H9 (cell line): ENCODE data around the gene SLC4A3. TPM values are rescaled to one million over a fixed set of nuclear protein-coding genes. Genes with fewer than 3 reads are reported as not detected.
A peak's percentile ranks its signal among the peaks of the same experiment; 100 is the strongest.

Experiments
- DNase-seq: peaks from one replicate; pipeline ENCODE4 v3.0.0-alpha.2; 2017
- H2AFZ ChIP-seq: one replicate; pipeline ENCODE4 v1.6.1; 2013; ENCODE audit warnings: mild to moderate bottlenecking, low read length, control low read depth, moderate library complexity
- H2AK5ac ChIP-seq: 2 replicates; pipeline ENCODE4 v1.6.1; 2013; ENCODE audit warnings: low read length, control low read depth, mixed read lengths; ENCODE audit not compliant: insufficient read length
- H2BK120ac ChIP-seq: one replicate; pipeline ENCODE4 v1.6.1; 2013; ENCODE audit warnings: low read depth, mild to moderate bottlenecking, low read length, control low read depth, inconsistent platforms; ENCODE audit not compliant: poor library complexity, severe bottlenecking
- H2BK12ac ChIP-seq: 2 replicates; pipeline ENCODE4 v1.6.1; 2013; ENCODE audit warnings: low read length, control low read depth, mixed read lengths, low read depth; ENCODE audit not compliant: insufficient read length
- H2BK15ac ChIP-seq: 2 replicates; pipeline ENCODE4 v1.6.1; 2013; ENCODE audit warnings: low read depth, low read length, control low read depth
- H2BK20ac ChIP-seq: one replicate; pipeline ENCODE4 v1.6.1; 2013; ENCODE audit warnings: low read depth, mild to moderate bottlenecking, low read length, control low read depth, inconsistent platforms; ENCODE audit not compliant: poor library complexity, severe bottlenecking
- H2BK5ac ChIP-seq: 2 replicates; pipeline ENCODE4 v1.6.1; 2013; ENCODE audit warnings: low read length, control low read depth, mixed read lengths; ENCODE audit not compliant: insufficient read length
- H3K14ac ChIP-seq: 2 replicates; pipeline ENCODE4 v1.6.1; 2013; ENCODE audit warnings: low read length, control low read depth; ENCODE audit not compliant: insufficient read depth
- H3K18ac ChIP-seq: 2 replicates; pipeline ENCODE4 v1.6.1; 2013; ENCODE audit warnings: low read depth, mild to moderate bottlenecking, mixed read lengths, low read length, control low read depth; ENCODE audit not compliant: insufficient read length
- H3K23ac ChIP-seq: 2 replicates; pipeline ENCODE4 v1.6.1; 2013; ENCODE audit warnings: low read length, control low read depth, mixed read lengths, low read depth; ENCODE audit not compliant: insufficient read length
- H3K23me2 ChIP-seq: 2 replicates; pipeline ENCODE4 v1.6.1; 2013; ENCODE audit warnings: low read depth, mild to moderate bottlenecking, mixed read lengths, low read length, control low read depth; ENCODE audit not compliant: insufficient read length, poor library complexity, severe bottlenecking
- H3K27ac ChIP-seq: 2 replicates; pipeline ENCODE4 v1.5.1; 2013; ENCODE audit warnings: low read length, control low read depth, mixed read lengths, low read depth; ENCODE audit not compliant: insufficient read length
- H3K27me3 ChIP-seq: 2 replicates; pipeline ENCODE4 v1.6.1; 2013; ENCODE audit warnings: low read length, control low read depth, inconsistent platforms; ENCODE audit not compliant: insufficient read depth
- H3K4ac ChIP-seq: 2 replicates; pipeline ENCODE4 v1.6.1; 2013; ENCODE audit warnings: low read depth, mild to moderate bottlenecking, control low read depth, inconsistent platforms, low read length, moderate library complexity
- H3K4me1 ChIP-seq: 2 replicates; pipeline ENCODE4 v1.6.1; 2013; ENCODE audit warnings: low read length, control low read depth, inconsistent platforms; ENCODE audit not compliant: insufficient read depth
- H3K4me2 ChIP-seq: 2 replicates; pipeline ENCODE4 v1.6.1; 2013; ENCODE audit warnings: low read length, control low read depth, mixed read lengths; ENCODE audit not compliant: insufficient read length, insufficient read depth
- H3K56ac ChIP-seq: 2 replicates; pipeline ENCODE4 v1.6.1; 2013; ENCODE audit warnings: low read depth, mild to moderate bottlenecking, mixed read lengths, low read length, control low read depth; ENCODE audit not compliant: insufficient read length
- H3K79me1 ChIP-seq: 2 replicates; pipeline ENCODE4 v1.6.1; 2013; ENCODE audit warnings: low read depth, mild to moderate bottlenecking, moderate library complexity, low read length, control low read depth, inconsistent platforms; ENCODE audit not compliant: insufficient read depth, poor library complexity, severe bottlenecking
- H3K79me2 ChIP-seq: 2 replicates; pipeline ENCODE4 v1.6.1; 2013; ENCODE audit warnings: low read length, control low read depth, inconsistent platforms; ENCODE audit not compliant: insufficient read depth
- H3K9ac ChIP-seq: 2 replicates; pipeline ENCODE4 v1.6.1; 2013; ENCODE audit warnings: low read length, control low read depth, mixed read lengths; ENCODE audit not compliant: insufficient read length; ENCODE audit errors: extremely low read depth
- H3K9me3 ChIP-seq: one replicate; pipeline ENCODE4 v1.6.1; 2013; ENCODE audit warnings: low read depth, low read length, inconsistent platforms; ENCODE audit not compliant: control insufficient read depth
- H3T11ph ChIP-seq: one replicate; pipeline ENCODE4 v1.6.1; 2013; ENCODE audit warnings: mild to moderate bottlenecking, low read length, control low read depth, inconsistent platforms
- H4K20me1 ChIP-seq: one replicate; pipeline ENCODE4 v1.6.1; 2013; ENCODE audit not compliant: control insufficient read depth, insufficient read length, insufficient read depth
- H4K5ac ChIP-seq: 2 replicates; pipeline ENCODE4 v1.6.1; 2013; ENCODE audit warnings: low read depth, mild to moderate bottlenecking, mixed read lengths, low read length, control low read depth; ENCODE audit not compliant: insufficient read length
- H4K8ac ChIP-seq: replicated peaks from 2 replicates; pipeline ENCODE4 v1.6.1; 2013; ENCODE audit warnings: low read length, control low read depth, mixed read lengths, low read depth; ENCODE audit not compliant: insufficient read length
- H4K91ac ChIP-seq: 2 replicates; pipeline ENCODE4 v1.6.1; 2013; ENCODE audit warnings: low read depth, mild to moderate bottlenecking, moderate library complexity, mixed read lengths, low read length, control low read depth; ENCODE audit not compliant: insufficient read length
- H3K27ac Mint-ChIP-seq, 3 experiments: 2 replicates in 2 of 3; 3 replicates in 1 of 3; pipeline ENCODE4 v1.8.0; 2020 to 2021; ENCODE audit warnings: mixed read lengths in 3 of 3, mild to moderate bottlenecking in 1 of 3, moderate library complexity in 1 of 3
- H3K27me3 Mint-ChIP-seq: 2 replicates; pipeline ENCODE4 v1.8.0; 2021; ENCODE audit warnings: low read depth, mild to moderate bottlenecking, moderate library complexity, mixed read lengths
- H3K36me3 Mint-ChIP-seq, 3 experiments: 2 replicates in 2 of 3; 3 replicates in 1 of 3; pipeline ENCODE4 v1.8.0; 2020 to 2021; ENCODE audit warnings: low read depth in 3 of 3, mixed read lengths in 3 of 3; ENCODE audit not compliant: insufficient read depth in 1 of 3
- H3K4me1 Mint-ChIP-seq, 2 experiments: 2 replicates each; pipeline ENCODE4 v1.8.0; 2020; ENCODE audit warnings: mixed read lengths in 2 of 2
- H3K4me3 Mint-ChIP-seq, 2 experiments: 2 replicates in 1 of 2; 3 replicates in 1 of 2; pipeline ENCODE4 v1.8.0; 2020 to 2021; ENCODE audit warnings: mild to moderate bottlenecking in 2 of 2, mixed read lengths in 2 of 2, moderate library complexity in 1 of 2
- H3K9me3 Mint-ChIP-seq, 2 experiments: 2 replicates in 1 of 2; 3 replicates in 1 of 2; pipeline ENCODE4 v1.8.0; 2020; ENCODE audit warnings: mild to moderate bottlenecking in 2 of 2, mixed read lengths in 2 of 2, moderate library complexity in 1 of 2
- CTCF ChIP-seq: fragments of 200-600 bp; sonication (generic); conservative IDR thresholded peaks from 3 replicates; pipeline ENCODE4 v1.8.0; 2021; ENCODE audit warnings: antibody characterized with exemption, mild to moderate bottlenecking
- WGBS: extraction: QIAGEN DNeasy Blood & Tissue Kit; methylation state at CpG from one replicate; pipeline ENCODE4 v1.1.7; 2013; ENCODE audit warnings: missing lambda C conversion rate, low lambda C conversion rate, mixed read lengths; ENCODE audit not compliant: insufficient read length; ENCODE audit errors: extremely low coverage; 5-methylcytosine and 5-hydroxymethylcytosine counted together
- total RNA-seq: library from RNA; stranded (reverse); gene quantifications from 2 replicates; pipeline ENCODE4 v1.2.1, GENCODE V29; 2021

The SLC4A3 gene
- total RNA-seq, 1 experiment from 2014 or later, result 11.1 TPM

GRCh38 chr2:219614076-219614860 is 13.2 kb upstream of the SLC4A3 start:
- Histone ChIP-seq H3K27ac (no peak overlapping the region), H4K20me1 (no peaks in the 10 kb centered on the region), H3K79me1 (no peaks in the 10 kb centered on the region), H3K9me3 (no peaks in the 10 kb centered on the region), H2BK120ac (no peak overlapping the region), H4K8ac (no peak overlapping the region), H3K27me3 (no peaks in the 10 kb centered on the region), H3K18ac (no peak overlapping the region), H3K56ac (no peak overlapping the region), H4K91ac (no peak overlapping the region), H3K4me1 (no peaks in the 10 kb centered on the region), H3K4ac (no peak overlapping the region), H2AK5ac (no peak overlapping the region), H2BK20ac (no peak overlapping the region), H3T11ph (no peak overlapping the region), H4K5ac (no peak overlapping the region), H2BK15ac (no peak overlapping the region), H3K14ac (no peak overlapping the region), H3K23me2 (no peaks in the 10 kb centered on the region), H3K4me2 (no peak overlapping the region), H2BK5ac (no peak overlapping the region), H2BK12ac (no peak overlapping the region), H3K79me2 (no peaks in the 10 kb centered on the region), H3K23ac (no peak overlapping the region), H3K9ac (no peak overlapping the region), H2AFZ (no peak overlapping the region)
- DNase-seq, result no peak
- Mint-ChIP-seq H3K4me3 (no peak overlapping the region), H3K27ac (peak overlapping the region in 2 of 3 experiments; percentile 36 to 53; a peak in 2 of 7 replicates), H3K36me3 (peaks cover 3 to 28% (median 13%) of the 10 kb centered on the region in 3 experiments; a peak in 6 of 7 replicates), H3K27me3 (no peaks in the 10 kb centered on the region), H3K9me3 (no peaks in the 10 kb centered on the region), H3K4me1 (peaks cover 2 to 3% of the 10 kb centered on the region in 2 experiments; a peak in 2 of 4 replicates)
- WGBS, result no CpG with 5 or more reads among the region's 11 CpGs
- TF ChIP-seq CTCF, result no peak
